Esophagus muscularis mucosa (tissue), 3 donors: ENCODE results near the gene TAF11.

Experiments used
- CTCF ChIP-seq, 3 experiments: fragments of 200-600 bp in 2 of 3; fragments of 450-650 bp in 1 of 3; sonication (generic) in 2 of 3; IDR thresholded peaks; one replicate each; pipeline ENCODE4 v1.5.1; 2017 to 2019; ENCODE audit warnings: antibody characterized with exemption in 3 of 3, mild to moderate bottlenecking in 2 of 3, moderate library complexity in 1 of 3
- EP300 ChIP-seq: sonication (generic); formaldehyde crosslinking; IDR thresholded peaks from one replicate; pipeline ENCODE4 v1.6.1; 2017; ENCODE audit warnings: antibody characterized with exemption

- TF ChIP-seq CTCF (IDR thresholded peaks at IDR 0.05) (no peak), EP300 (no peak)
Observed at GRCh38 chr6:34928220-34928619, 40.4 kb upstream of the TAF11 start.
